HG02852 (cell line): ENCODE measurements around the gene RHPN2.
"Not testable (repeated sequence)": the region's sequence is repeated elsewhere in the genome, so short reads cannot be mapped to it uniquely, and the experiment has no call there.

ENCODE experiments used
- ATAC-seq: cut with Tn5 transposase; IDR thresholded peaks from one replicate; pipeline ENCODE4 v1.9.1; 2021; ENCODE audit warnings: mild to moderate bottlenecking, moderate library complexity; ENCODE audit not compliant: unreplicated experiment

The RHPN2 gene

DNA sequence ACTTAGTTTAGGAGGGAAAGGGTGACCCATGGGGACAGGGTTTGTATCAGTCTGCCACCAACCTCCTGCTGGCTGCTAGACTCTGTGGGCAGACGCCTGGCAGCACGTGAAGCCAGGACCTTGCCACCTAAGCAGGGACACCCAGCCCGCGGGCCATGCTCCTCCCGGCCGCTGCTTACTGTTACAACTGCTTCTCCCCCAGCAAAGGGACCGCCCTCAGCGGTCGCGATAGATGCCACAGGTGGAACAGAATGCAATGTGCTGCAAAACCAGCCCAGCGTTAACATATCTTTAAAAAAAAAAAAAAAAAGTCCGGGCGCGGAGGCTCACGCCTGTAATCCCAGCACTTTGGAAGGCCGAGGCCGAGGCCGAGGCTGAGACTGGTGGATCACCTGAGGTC lies 1.9 kb upstream of the RHPN2 start:
- ATAC-seq, result no peak

DNA sequence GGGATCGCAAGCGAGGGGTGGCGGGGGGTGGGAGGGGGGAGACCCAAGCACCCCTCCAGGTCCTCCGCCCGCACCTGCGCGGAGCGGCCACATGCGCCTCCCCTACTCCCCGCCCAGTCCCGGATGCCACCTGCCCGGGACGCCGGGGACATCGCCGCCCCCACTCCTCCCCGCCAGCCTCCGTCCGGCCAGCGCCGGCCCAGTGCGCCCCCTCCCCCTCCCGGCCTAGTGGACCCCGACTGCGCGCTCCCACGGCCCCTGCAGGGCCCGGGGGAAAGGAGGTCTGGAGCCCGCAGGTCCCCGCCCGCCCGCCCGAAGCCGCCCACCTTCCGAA lies 263 bp downstream of the RHPN2 start:
- peak; percentile 47 for ATAC-seq

DNA sequence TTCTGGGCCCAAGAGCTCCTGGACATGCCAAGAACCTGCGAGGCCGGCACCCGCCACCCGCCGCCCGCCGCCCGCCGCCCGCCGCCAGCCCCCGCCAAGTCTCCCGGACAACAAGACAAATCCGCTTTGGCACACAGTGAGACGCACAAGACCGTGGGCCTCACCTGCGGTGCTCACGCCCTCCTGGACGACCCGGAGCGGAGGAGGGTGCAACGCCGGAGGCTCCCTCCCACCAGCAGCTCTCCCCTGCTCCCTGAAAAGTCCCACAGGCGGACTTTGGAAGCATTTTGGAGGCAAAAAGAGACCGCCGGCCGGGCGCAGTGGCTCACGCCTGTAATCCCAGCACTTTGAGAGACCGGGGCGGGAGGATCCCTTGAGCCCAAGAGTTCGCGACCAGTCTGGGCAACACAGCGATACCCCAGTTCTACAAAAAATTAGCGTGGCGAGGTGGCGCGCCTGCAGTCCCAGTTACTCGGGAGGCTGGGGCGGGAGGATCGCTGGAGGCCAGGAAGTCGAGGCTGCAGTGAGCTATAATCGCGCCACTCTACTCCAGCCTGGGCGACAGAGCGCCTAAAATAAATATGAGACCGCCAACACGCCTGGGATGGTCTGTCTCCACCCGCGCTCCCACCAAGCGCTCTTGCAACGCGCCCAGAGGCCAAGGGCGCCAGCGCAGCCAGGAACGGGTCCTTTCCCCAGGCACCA lies 783 bp downstream of the RHPN2 start:
- no peak for ATAC-seq

DNA sequence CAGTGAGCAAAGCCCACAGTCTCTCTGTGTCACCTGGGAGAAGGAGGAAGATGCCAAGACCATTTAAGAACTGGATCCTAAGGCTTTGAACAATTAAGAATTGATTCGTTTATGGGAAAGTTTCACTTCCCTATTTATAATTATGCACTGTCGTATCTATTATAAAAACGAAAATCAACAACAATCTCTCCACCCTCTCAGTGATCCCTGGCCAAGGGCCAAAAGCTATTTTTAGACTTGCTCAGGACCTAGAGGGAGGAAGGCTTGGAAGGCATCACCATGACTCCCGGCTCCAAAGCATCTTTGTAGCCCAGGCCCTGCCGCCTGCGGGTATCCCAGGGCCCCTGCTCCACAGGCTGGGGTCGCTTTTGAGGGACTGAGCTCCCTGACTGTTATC lies 1.3 kb downstream of the RHPN2 start:
- ATAC-seq, result no peak

DNA sequence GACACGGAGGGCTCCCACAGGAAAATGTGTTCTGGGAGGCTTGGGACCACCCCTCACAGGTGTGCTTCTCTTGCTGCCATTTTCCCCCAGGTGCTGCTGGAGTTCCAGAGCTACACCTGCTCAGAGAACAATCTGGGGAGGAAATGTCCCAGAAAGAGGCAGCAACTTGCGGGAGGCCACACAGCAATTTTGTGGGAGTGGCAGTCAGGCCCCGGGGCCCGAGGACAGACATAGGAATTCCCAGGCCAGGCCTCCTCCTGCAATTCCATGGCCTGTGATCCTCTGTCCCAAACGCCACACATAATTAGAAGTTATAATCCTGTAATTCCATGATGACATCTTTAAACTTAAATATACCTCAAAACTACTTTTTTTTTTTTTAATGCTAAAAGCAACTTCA lies 1.8 kb downstream of the RHPN2 start:
- no peak for ATAC-seq

DNA sequence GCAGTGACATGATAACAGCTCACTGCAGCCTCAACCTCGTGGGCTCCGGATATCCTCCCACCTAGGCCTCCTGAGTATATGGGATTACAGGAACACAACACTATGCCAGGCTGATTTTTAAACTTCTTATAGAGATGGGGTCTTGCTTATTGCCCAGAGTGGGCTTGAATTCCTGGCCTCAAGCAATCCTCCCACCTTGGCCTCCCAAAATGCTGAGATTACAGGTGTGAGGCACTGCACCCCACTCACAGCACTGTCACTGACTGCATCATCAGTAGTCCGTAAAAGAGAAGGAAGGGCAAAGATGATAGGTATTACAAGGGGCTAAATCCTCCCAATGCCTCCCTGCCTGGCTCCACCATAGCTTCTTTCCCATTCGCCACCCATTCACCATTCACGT lies 4.1 kb downstream of the RHPN2 start:
- no peak for ATAC-seq

DNA sequence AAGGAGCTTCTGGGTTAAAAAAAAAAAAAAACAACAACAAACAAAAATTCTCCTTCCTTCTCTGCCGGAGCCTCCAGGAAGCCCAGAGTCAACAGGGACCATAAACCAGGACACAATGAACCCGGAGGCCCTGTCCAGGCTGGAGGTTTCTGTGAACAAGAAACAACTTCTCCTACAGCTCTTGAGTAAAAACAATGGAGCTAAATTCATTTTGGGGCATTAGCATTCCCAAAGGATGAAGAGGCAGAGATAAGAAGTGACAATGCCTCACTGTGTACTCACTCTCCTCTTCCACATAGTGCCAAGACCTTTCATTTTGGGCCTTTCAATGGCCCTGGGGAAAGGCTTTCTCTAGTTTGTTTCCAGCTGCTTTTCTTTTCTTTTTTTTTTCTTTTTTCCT lies 9.0 kb downstream of the RHPN2 start:
- ATAC-seq, result no peak

DNA sequence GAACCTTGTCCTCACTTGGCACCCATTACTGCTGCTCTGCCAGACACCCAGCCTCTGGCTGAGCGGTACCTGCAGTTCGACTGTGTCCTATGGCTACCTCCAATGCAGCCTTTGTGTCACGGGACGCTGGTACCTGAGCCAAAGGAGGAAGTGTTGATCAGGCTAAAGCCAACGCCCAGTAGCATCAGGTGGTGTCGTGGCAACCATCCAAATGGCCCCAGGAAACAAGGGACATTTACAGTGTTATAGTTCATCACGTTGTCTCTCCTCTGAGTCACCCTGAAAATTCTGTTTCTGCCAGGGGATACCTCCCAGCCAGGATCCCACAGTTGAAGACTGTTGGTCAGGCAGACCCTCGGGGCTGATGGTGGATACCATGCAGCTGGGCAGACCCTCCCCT lies 10.1 kb downstream of the RHPN2 start:
- no peak for ATAC-seq

DNA sequence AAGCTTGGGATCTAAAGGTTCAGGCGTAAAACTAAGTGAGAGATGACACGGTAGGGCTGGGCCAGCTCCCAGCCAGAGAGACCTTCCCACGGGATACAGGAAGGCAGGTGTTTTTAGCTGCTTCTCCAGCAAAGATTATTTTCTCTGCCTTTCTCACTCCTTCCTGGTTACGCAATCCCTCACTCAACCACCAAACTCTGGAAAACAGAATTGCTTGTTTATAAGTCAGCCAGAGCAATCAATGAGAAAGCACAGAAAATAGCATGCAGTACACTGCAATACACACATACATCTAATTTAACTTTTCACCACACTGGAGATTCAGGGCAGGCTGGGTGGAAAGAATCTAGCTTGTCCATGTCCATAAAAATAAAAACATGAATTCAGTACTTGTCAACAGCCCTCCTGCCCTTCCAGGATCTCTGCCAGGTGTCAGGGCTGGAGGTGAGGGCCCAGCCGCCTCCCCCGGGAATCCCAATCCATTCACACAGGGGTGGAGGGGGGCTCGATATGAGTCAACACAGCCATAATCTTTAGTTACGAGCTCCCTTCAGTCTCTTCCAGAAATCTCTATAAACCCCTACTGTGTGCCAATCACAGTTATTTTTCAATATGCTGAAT lies 12.2 kb downstream of the RHPN2 start:
- ATAC-seq, result no peak

DNA sequence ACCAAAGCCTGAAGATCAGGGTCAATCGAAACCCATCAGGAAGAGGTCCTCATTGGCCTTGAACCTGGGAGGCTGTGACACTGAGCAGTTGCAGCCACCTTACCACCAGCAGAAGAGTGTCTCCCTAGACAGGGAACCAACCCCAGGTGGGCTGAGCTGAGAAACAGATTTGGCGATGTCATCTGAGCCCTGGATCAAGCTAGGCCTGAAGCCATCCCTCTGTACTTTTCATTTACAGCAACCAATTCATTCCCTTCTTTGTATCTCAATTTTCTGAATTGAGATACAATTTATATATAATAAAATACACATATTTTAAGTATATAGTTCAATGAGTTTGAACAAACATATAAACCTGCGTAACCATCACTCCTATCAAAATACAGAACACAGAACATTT lies 14.6 kb downstream of the RHPN2 start:
- no peak for ATAC-seq

DNA sequence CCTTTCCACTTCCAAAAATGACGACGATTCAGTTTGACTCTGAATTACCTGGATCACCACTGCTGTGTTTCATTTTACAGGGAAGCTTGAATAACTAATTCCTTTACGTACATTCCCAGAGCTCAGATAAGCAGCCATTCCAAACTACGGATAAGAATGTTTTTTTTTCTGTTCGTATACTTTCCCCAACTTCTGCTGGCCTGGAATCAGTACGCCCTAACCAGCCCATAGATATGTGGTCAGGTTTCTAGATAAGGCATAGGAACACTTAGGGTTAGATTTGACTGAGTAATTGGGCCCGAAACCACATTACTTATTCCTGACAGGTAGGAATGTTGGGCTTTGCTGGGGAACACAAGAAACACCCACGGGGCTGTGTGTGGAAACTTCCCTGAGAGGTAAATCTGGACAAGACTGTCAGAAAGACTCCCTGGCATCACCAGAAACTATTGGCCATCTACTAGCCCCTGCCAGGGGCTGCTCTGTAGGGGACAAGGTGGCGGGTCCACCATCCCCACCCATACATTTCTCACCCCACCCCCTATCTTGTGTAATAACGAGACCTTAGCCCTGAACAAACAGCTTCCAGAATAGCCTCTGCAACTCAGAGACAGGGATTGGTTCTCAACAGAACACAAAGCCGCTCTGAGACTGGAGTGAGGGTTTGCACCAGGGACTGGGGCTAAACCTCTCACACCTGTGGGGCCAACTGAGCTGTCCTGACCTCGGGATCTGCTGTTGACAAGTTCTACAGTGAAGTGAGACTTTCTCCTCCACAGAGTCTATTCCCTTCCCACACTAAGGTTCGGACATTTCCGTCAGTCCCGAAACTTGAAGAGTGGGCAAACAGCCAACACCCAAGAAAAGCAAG lies 15.6 kb downstream of the RHPN2 start:
- ATAC-seq, result no peak

DNA sequence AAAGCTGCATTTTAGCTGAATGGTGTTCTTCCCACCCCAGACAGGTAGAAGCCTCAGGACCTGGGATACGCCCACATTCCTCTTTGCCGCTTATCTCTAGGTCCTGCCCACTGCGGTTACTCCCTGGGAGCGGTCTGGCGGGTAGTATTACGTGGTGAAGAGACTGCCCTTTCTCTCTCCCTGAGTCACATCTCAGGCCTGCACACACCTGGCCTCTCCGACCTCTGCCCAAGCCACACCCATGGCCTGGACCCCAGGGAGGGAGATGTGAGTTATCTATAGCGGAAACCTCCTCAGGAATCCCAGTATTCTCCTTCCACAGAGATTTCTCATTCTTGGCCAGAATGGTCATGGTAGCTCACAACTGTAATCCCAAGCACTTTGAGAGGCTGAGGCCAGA lies 17.3 kb downstream of the RHPN2 start:
- ATAC-seq, result no peak

DNA sequence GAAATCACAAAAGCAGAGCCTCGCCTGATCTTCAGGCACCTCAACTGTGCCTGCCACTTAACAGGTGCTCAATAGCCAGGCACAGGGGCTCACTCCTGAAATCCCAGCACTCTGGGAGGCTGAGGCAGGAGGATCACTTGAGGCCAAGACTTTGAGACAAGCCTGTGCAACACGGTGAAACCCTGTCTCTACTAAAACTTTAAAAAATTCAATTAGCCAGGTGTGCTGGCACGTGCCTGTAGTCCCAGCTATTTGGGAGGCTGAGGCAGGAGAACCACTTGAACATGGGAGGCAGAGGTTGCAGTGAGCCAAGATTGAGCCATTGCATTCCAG lies 22.9 kb downstream of the RHPN2 start:
- ATAC-seq, result not testable (repeated sequence)

DNA sequence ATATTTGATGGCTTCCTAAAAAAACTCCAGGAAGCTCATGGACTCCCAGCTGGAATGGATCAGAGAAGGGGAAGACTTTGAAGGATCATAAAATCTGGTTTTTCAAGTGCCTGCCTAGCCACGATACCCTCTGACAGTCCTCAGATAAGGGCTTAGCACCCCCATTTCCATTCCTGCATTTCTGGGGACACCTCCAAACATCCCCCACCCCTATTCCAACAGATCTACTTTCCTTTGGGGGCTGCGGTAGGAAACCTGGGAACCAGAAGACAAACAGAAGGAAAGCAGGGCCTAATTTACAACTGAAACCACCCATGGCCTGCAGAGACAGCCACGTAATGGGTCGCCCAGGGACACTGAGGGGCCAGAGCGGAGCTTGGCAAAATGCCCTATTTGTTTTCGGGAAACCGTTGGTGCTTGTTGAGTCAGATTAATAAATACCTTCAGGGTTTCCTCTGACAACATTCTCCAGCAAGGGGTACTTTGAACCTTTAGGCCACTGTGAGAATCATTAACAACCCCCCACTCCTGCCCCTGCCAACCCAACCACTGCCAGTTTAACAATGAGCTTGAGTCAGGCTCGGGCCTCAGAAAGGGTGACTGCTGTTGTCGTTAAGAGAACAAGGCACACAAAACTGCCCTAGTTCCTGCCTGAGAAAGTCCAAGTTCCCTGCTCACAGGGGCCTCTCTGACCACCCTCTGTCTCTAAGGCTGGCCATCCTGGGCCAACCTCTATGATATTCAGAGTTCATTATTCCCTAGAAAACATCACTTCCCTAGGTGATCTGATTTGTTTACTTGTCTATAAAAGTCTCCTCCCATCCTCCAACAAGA lies 23.5 kb downstream of the RHPN2 start:
- no peak for ATAC-seq

DNA sequence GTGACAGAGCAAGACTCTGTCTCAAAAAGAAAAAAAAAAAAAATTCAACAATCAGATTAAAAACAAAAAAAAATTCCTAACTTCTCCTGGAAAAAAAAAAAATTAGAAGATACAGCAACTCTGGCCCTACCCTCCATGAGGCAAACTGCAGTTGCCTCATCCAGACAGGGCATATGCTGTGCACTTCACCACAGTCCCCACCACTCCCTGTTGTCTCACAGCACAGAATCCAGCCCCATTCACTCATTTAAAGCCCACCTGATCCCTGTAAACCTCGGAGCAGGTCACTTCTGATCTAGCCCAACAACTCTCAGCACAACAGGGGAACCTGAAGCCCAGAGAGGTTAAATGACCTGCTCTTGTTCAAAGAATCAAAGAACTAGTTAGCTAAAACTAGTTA lies 24.9 kb downstream of the RHPN2 start:
- ATAC-seq, result no peak

DNA sequence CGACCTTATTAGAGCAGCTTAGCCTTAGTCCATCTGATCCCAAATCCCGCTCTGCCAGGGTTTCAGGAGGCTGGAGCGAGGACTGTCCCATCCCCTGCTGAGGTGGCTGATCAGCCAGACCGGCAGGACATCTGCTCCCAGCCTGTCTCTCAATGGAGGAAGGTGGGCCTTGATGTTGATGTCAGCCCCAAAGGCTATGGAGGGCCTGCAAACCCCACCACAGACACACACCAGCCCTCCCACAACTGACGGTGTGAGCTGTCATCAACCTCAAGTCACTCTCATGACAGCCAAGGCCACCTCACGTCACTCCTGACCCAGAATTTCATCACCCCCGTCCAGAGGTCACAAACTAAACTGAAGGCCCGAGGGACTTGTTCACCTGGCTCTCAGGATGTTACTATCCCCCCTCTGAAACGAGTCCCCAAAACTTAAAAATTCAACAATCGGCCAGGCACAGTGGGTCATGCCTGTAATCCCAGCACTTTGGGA lies 25.5 kb downstream of the RHPN2 start:
- ATAC-seq, result no peak

DNA sequence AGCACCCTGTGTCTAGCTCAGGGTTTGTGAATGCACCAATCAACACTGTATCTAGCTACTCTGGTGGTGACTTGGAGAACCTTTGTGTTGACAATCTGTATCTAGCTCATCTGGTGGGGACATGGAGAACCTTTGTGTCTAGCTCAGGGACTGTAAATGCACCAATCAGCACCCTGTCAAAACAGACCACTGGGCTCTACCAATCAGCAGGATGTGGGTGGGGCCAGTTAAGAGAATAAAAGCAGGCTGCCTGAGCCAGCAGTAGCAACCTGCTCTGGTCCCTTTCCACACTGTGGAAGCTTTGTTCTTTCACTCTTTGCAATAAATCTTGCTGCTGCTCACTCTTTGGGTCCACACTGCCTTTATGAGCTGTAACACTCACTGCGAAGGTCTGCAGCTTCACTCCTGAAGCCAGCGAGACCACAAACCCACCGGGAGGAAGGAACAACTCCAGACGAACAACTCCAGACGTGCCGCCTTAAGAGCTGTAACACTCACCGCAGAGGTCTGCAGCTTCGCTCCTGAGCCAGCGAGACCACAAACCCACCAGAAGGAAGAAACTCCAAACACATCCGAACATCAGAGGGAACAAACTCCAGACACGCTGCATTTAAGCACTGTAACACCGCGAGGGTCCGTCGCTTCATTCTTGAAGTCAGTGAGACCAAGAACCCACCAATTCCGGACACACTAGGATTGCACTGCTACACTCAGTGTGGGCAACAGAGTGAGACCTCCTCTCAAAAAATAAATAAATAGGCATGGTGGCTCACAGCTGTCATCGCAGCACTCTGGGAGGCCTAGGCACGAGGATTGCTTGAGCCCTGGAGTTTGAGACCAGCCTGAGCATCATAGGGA lies 27.3 kb downstream of the RHPN2 start:
- ATAC-seq, result not testable (repeated sequence)

DNA sequence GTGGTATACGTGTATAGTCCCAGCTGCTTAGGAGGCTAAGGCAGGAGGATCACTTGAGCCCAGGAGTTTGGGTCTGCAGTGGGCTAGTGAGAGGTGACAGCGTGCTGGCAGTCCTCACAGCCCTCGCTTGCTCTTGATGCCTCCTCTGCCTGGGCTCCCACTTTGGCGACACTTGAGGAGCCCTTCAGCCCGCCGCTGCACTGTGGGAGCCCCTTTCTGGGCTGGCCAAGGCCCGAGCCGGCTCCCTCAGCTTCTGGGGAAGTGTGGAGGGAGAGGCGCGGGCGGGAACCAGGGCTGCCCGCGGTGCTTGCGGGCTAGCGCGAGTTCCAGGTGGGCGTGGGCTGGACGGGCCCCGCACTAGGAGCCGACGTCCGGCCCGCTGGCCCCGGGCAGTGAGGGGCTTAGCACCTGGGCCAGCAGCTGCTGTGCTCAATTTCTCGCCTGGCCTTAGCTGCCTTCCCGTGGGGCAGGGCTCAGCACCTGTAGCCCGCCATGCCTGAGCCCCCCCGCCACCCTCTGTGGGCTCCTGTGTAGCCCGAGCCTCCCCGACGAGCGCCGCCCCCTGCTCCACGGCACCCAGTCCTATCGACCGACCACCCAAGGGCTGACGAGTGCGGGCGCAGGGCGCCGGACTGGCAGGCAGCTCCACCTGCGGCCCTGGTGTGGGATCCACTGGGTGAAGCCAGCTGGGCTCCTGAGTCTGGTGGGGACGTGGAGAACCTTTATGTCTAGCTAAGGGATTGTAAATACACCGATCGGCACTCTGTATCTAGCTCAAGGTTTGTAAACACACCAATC lies 28.1 kb downstream of the RHPN2 start:
- ATAC-seq, result not testable (repeated sequence)

DNA sequence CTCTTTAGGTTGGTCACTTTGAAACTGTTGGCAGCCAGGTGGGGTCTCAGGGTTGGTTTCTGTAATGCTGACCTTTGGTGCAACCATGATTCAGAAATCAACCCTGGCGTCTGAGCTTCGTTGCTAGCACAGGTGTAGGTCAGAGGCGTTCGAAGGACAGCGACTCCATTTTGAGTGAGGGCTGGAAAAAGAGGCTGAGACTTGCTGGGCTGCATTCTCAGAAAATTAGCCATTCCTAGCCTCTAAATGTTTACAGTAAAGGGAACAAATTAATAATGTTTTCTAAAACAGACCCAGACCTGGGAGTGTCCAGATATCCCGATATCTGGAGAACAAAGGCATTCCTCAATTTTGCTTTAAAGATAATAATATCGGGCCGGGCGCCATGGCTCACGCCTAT lies 29.2 kb downstream of the RHPN2 start:
- no peak for ATAC-seq
